ENCODE data around the gene P3H1. TPM values are rescaled to one million over a fixed set of nuclear protein-coding genes. Genes with fewer than 3 reads are reported as not detected.

The P3H1 gene
- polyA plus RNA-seq, 1 experiment: 156 TPM

GRCh38 chr1:42761567-42761966 lies 5.3 kb downstream of the P3H1 start:
- CTCF ChIA-PET: interaction anchor here (0.9 to 1.6 kb wide), 2 partner anchors 16 to 183 kb away, joined by 3 to 4 read pairs; no protein-coding TSS in a partner anchor
- POLR2A ChIA-PET: no interaction called here
- no peak for TF ChIP-seq CTCF (IDR thresholded peaks at IDR 0.05; ENCODE audit: low read depth, low read length)
- peaks cover 2% of the 10 kb centered on the region; the same call in 1 of the 2 replicates for H3K9me3 ChIP-seq (ENCODE audit: control insufficient read depth, insufficient read depth, low read length)
- no peaks in the 10 kb centered on the region for H3K27me3 ChIP-seq (ENCODE audit: control insufficient read depth, insufficient read depth, low read length)
- no peak overlapping the region for H3K4me3 ChIP-seq (ENCODE audit: low read depth, low read length)
- no peak overlapping the region for H3K27ac ChIP-seq (ENCODE audit: low read depth, low read length)
- DNase-seq (ENCODE audit: low read depth, low spot score): no peak

GRCh38 chr1:42759114-42759513 lies 7.7 kb downstream of the P3H1 start:
- Histone ChIP-seq H3K4me3 (ENCODE audit: low read depth, low read length) (no peak overlapping the region), H3K27ac (ENCODE audit: low read depth, low read length) (no peak overlapping the region), H3K9me3 (ENCODE audit: control insufficient read depth, insufficient read depth, low read length) (no peaks in the 10 kb centered on the region), H3K27me3 (ENCODE audit: control insufficient read depth, insufficient read depth, low read length) (no peaks in the 10 kb centered on the region)
- DNase-seq (ENCODE audit: low read depth, low spot score): no peak
- POLR2A ChIA-PET: interaction anchor here (1.1 kb wide), 1 partner anchor 77 kb away, joined by 3 read pairs; the partner anchor contains the start of gene YBX1
- CTCF ChIA-PET: interaction anchor here (1.5 kb wide), 1 partner anchor 315 kb away, joined by 3 read pairs; no protein-coding TSS in a partner anchor
- no peak; the same call in 1 of the 2 replicates for TF ChIP-seq CTCF (IDR thresholded peaks at IDR 0.05; ENCODE audit: low read depth, low read length)

- CTCF ChIA-PET: interaction anchor here (0.9 to 1.5 kb wide), 2 partner anchors 9 to 315 kb away, joined by 3 read pairs; no protein-coding TSS in a partner anchor
Observed at GRCh38 chr1:42758641-42759040, 8.2 kb downstream of the P3H1 start.

GRCh38 chr1:42757892-42758275 lies 8.9 kb downstream of the P3H1 start:
- CTCF ChIA-PET: interaction anchor here (0.9 to 1.6 kb wide), 6 partner anchors 9 to 610 kb away, joined by 3 to 5 read pairs (median 3); partner anchors contain the start of genes C1orf50 and P3H1
- DNase-seq (ENCODE audit: low read depth, low spot score): no peak

More at GRCh38 chr1:42758641-42759040, 8.2 kb downstream of the P3H1 start:
- POLR2A ChIA-PET: interaction anchor here (1.1 kb wide), 1 partner anchor 77 kb away, joined by 3 read pairs; the partner anchor contains the start of gene YBX1
- H3K27me3 ChIP-seq (ENCODE audit: control insufficient read depth, insufficient read depth, low read length): no peaks in the 10 kb centered on the region
- no peak overlapping the region for H3K27ac ChIP-seq (ENCODE audit: low read depth, low read length)
- no peaks in the 10 kb centered on the region for H3K9me3 ChIP-seq (ENCODE audit: control insufficient read depth, insufficient read depth, low read length)
- no peak overlapping the region for H3K4me3 ChIP-seq (ENCODE audit: low read depth, low read length)
- DNase-seq (ENCODE audit: low read depth, low spot score): no peak
- TF ChIP-seq CTCF (IDR thresholded peaks at IDR 0.05; ENCODE audit: low read depth, low read length): no peak

More at GRCh38 chr1:42757892-42758275, 8.9 kb downstream of the P3H1 start:
- no peak for TF ChIP-seq CTCF (IDR thresholded peaks at IDR 0.05; ENCODE audit: low read depth, low read length)
- no peaks in the 10 kb centered on the region for H3K27me3 ChIP-seq (ENCODE audit: control insufficient read depth, insufficient read depth, low read length)
- H3K4me3 ChIP-seq (ENCODE audit: low read depth, low read length): no peak overlapping the region
- no peak overlapping the region for H3K27ac ChIP-seq (ENCODE audit: low read depth, low read length)
- H3K9me3 ChIP-seq (ENCODE audit: control insufficient read depth, insufficient read depth, low read length): no peaks in the 10 kb centered on the region
- POLR2A ChIA-PET: no interaction called here
